Astrocyte of the spinal cord (primary cell): ENCODE measurements around the gene CPN2.
A peak's percentile ranks its signal among the peaks of the same experiment; 100 is the strongest.

ENCODE experiments used
- DNase-seq: peaks from one replicate; pipeline ENCODE4 v3.0.0; 2011; ENCODE audit warnings: low read depth, low spot score
- H3K4me3 ChIP-seq: 2 replicates; pipeline ENCODE4 v1.5.1; 2011; ENCODE audit warnings: low read depth, mild to moderate bottlenecking, low read length, moderate library complexity
- in situ Hi-C: cut with HindIII; loops from 2 replicates; pipeline ENCODE4 v1.10.0; 2017; ENCODE audit warnings: low sequenced_read_pairs
- TF ChIP-seq, protein P1 (sequence below): IDR thresholded peaks from 2 replicates; pipeline ENCODE4 v1.5.1; 2012; ENCODE audit warnings: low read depth, mild to moderate bottlenecking, low read length, inconsistent platforms

The CPN2 gene

DNA sequence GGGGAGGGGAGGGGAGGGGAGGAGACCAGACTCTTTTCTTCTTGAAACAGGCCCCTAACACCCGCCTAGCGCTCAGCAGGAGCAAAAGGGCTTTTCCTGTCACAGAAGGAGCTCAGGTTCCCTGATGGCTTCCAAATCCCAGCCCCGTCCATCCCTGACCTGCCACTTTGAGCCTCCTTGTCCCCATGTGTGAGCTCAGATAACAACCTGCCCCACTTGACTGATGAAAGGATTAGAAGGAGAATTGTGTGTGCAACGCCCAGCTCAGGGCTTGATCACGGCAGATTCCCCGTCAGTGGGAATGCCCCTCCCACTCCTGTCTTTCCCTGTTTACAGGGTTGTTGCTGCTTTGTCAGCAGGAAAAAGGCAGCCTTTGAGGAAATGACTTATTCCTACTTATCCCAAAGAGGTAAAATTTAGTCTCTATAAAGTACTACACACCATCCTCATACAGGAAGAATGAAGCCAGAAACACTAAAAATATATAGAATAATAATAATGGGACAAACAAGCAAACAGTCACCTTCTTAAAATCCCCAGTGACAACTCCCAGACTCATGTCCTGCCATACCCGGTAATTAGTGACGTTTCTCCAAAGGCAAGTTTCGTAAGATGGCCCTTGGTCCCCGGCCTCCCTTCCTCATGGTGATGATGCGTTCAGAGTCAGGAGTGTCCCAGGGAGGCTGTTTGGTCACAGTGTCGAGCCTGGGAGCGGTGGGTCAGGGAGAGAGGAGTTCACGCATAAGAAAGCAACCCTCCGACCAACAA is 24.5 kb upstream of the CPN2 start:
- H3K4me3 ChIP-seq = no peak overlapping the region
- in situ Hi-C loops = no loop called here
- DNase-seq = no peak
- TF ChIP-seq, protein P1, sequence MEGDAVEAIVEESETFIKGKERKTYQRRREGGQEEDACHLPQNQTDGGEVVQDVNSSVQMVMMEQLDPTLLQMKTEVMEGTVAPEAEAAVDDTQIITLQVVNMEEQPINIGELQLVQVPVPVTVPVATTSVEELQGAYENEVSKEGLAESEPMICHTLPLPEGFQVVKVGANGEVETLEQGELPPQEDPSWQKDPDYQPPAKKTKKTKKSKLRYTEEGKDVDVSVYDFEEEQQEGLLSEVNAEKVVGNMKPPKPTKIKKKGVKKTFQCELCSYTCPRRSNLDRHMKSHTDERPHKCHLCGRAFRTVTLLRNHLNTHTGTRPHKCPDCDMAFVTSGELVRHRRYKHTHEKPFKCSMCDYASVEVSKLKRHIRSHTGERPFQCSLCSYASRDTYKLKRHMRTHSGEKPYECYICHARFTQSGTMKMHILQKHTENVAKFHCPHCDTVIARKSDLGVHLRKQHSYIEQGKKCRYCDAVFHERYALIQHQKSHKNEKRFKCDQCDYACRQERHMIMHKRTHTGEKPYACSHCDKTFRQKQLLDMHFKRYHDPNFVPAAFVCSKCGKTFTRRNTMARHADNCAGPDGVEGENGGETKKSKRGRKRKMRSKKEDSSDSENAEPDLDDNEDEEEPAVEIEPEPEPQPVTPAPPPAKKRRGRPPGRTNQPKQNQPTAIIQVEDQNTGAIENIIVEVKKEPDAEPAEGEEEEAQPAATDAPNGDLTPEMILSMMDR = no peak

DNA sequence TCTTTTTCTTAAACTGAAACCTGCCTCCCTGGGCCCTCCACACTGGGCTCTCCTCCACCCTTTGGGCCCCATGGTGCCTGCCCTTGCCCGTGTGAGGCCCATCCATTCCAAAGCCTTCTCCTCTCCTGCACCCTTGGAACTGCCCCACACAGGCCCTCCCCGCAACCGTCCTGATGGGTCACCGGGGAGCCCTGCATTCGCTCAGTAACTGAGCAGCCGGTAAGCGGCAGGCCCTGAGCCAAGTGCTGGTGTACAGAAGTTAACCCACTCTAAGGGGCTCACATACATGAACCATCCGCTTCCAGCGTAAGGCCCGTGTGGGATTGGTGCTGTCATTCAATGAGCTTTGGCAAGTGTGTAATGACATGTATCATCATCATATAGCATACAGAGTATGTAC is 23.8 kb upstream of the CPN2 start:
- TF ChIP-seq, protein P1 = no peak
- H3K4me3 ChIP-seq = no peak overlapping the region
- DNase-seq = no peak
- in situ Hi-C loops = no loop called here

DNA sequence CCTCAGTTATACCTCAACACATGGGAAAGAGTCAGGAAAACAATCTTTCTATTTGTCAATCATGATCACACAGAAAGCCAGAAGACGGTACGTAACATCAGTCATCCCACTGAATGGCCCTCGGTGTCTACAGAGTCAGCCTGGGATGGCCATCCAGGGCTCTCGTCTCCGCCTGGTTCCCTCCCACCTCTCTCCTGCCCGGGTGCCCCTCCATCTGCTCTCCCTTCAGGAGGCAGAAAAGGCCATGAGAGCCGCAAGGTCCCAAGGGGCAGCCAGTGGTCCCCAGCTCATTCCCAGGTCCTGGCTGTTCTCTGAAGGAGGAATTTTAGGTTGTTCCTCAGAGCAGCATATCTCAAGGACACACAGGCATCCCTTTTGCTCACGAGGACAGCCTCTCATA is 22.8 kb upstream of the CPN2 start:
- in situ Hi-C loops = no loop called here
- H3K4me3 ChIP-seq = no peak overlapping the region
- no peak for DNase-seq
- TF ChIP-seq, protein P1 = no peak

DNA sequence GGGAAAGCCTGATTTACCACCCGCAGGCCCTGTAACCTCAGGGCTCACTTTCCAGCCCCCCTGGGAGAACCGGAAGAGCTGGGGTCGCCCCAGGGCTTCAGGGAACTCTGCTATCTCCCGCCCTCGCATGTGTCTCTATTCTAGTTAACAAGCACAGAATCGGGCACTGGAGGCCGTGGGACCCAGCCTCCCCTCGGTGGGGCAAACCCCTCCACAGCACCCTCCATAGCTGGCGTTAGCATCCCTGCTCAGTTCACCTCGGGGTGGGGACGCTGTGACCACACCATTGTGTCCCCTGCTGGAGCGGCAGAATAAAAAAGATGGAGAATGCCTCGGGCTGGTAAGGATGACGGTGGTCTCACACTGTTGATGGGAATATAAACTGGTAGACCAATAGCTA is 21.9 kb upstream of the CPN2 start:
- no peak for DNase-seq
- in situ Hi-C loops = no loop called here
- H3K4me3 ChIP-seq = no peak overlapping the region
- TF ChIP-seq, protein P1 = no peak

DNA sequence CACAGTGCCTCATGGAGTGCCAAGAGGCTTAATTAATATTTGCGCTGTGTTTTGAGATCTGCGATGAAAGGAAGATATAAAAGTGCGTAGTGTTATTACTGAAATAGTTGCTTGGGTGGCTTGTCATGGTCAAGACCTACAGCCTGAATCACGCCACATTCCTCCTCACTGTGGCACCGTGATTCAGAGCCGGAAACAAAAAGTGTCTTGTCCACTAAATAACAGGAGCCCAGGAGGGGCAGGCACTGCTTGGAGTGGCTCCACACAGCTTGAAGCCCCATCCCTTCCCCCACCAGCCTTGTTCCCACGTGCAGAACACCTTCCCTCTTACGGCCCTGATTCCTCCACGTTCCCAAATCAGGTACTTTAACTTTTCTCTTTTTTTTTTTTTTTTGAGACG is 19.6 kb upstream of the CPN2 start:
- in situ Hi-C loops = no loop called here
- H3K4me3 ChIP-seq = no peak overlapping the region
- TF ChIP-seq, protein P1 = no peak
- no peak for DNase-seq

DNA sequence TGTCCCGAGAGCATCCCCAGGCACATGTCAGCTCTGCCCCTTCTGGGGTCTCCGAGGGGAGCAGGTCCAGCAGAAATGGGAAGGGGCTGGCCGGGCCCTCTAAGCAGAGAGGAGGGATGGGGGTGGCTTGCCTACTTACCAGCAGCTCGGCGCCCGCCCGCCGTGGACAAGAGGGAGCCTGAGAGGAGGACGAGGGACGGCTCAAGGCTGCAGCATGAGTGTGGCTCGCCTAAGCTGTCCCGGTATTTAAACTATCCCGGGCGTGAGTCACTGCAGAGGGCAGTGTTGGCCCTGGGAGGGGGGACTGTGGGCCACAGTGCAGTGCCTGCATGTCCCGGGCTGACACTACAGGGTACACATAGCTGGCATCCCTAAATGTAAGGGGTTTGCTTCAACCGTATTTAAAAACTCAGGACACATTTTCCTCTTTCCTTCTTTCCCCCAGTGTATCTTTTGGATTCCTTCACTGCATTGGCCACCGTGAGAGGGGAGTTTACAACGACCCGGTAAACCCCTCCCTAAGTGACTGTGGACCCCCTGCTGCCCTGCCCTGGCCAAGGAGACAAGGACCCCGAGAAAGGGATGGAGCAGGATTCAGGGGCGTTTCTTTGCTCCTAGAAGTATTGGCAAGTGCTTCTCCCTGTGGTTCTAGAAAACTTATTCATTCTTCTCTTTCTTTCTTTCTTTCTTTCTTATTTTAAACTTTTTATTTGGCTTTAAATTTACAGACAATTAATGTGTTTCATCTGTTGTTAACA is 18.6 kb upstream of the CPN2 start, which contains the start of gene LRRC15:
LRRC15 (minus strand) TSS at position 222 of the 758 bp plus-strand sequence. CDS start 8,700 bp downstream, outside the sequence.
- in situ Hi-C loops = no loop called here
- H3K4me3 ChIP-seq = no peak within 1 kb of the TSS
- peak; percentile 36 for DNase-seq
- TF ChIP-seq, protein P1 = no peak
